Parathyroid adenoma (tissue), 2 donors: ENCODE results near the gene MINDY4.
A peak's percentile ranks its signal among the peaks of the same experiment; 100 is the strongest.

Experiments
- H2AFZ ChIP-seq: fragments of 300-600 bp; sonication (generic); one replicate; pipeline ENCODE4 v1.7.0; 2017; ENCODE audit warnings: antibody characterized with exemption, mild to moderate bottlenecking
- H3K27ac ChIP-seq: fragments of 300-600 bp; sonication (generic); one replicate; pipeline ENCODE4 v1.7.0; 2017
- H3K27me3 ChIP-seq: fragments of 300-600 bp; sonication (generic); one replicate; pipeline ENCODE4 v1.7.0; 2017; ENCODE audit warnings: low read length; ENCODE audit not compliant: control insufficient read depth, insufficient read depth
- H3K36me3 ChIP-seq: fragments of 300-600 bp; sonication (generic); one replicate; pipeline ENCODE4 v1.7.0; 2017; ENCODE audit warnings: low read length; ENCODE audit not compliant: control insufficient read depth, insufficient read depth
- H3K4me1 ChIP-seq: fragments of 300-600 bp; sonication (generic); one replicate; pipeline ENCODE4 v1.7.0; 2017; ENCODE audit warnings: control low read depth
- H3K4me2 ChIP-seq: fragments of 300-600 bp; sonication (generic); one replicate; pipeline ENCODE4 v1.7.0; 2017; ENCODE audit warnings: low read length
- H3K4me3 ChIP-seq: fragments of 300-600 bp; sonication (generic); one replicate; pipeline ENCODE4 v1.7.0; 2017; ENCODE audit warnings: low read depth, low read length
- H3K79me2 ChIP-seq: fragments of 300-600 bp; sonication (generic); one replicate; pipeline ENCODE4 v1.7.0; 2017; ENCODE audit warnings: control low read depth
- H3K9ac ChIP-seq: fragments of 300-600 bp; sonication (generic); one replicate; pipeline ENCODE4 v1.7.0; 2017; ENCODE audit warnings: mild to moderate bottlenecking
- H3K9me3 ChIP-seq: fragments of 300-600 bp; sonication (generic); one replicate; pipeline ENCODE4 v1.7.0; 2017; ENCODE audit warnings: low read length; ENCODE audit not compliant: control insufficient read depth
- TF ChIP-seq, protein P1 (sequence below): fragments of 300-600 bp; sonication (generic); IDR thresholded peaks from one replicate; pipeline ENCODE4 v1.7.0; 2017; ENCODE audit warnings: antibody characterized with exemption, mild to moderate bottlenecking
- donor health status: primary hyperparathyroidism.

Gene MINDY4

DNA sequence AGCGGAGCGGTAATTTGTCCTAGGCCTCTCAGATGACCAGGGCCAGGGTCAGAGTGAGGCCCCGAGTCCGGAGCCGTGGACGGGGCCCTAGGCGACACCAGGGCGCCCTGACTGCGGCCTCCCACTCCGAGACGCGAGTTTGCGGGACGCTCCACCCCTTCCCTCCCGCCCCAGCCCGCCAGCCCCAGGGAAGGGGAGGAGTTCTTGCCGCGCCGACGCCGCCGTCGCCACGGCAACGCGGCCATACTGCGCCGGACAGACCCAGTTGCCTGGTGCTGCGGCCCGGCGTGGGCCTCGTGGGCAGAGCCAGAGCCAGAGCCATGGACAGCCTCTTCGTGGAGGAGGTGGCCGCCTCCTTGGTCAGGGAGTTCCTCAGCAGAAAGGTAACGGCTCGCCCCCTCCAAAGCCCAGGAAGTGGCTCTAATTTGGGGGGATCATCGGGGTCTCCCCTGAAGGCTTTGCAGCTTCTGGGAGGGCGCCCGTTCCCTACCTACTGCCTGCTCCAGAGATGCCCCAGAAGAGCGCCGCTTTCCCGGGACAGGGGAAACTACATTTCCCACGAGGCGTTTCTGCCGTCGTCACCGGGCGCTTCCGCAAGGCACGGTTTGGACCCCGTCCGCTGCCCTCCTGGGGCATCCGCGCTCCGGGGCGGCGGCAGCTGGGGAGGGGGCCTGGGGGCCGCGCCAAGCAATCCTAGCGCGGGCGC lies at the start of gene MINDY4:
MINDY4 (plus strand) TSS at position 244 of the 706 bp plus-strand sequence; CDS start at position 321, 77 bp downstream.
- Histone ChIP-seq H3K27me3 (no peaks in the 10 kb centered on the region), H2AFZ (peak within 1 kb of the TSS; percentile 99), H3K79me2 (peaks cover 4% of the 10 kb centered on the region), H3K36me3 (no peaks in the 10 kb centered on the region), H3K27ac (peak within 1 kb of the TSS; percentile 66), H3K4me1 (no peaks in the 10 kb centered on the region), H3K4me2 (peak within 1 kb of the TSS; percentile 94), H3K4me3 (peak within 1 kb of the TSS; percentile 81), H3K9me3 (no peaks in the 10 kb centered on the region), H3K9ac (no peak within 1 kb of the TSS)
- TF ChIP-seq, protein P1, sequence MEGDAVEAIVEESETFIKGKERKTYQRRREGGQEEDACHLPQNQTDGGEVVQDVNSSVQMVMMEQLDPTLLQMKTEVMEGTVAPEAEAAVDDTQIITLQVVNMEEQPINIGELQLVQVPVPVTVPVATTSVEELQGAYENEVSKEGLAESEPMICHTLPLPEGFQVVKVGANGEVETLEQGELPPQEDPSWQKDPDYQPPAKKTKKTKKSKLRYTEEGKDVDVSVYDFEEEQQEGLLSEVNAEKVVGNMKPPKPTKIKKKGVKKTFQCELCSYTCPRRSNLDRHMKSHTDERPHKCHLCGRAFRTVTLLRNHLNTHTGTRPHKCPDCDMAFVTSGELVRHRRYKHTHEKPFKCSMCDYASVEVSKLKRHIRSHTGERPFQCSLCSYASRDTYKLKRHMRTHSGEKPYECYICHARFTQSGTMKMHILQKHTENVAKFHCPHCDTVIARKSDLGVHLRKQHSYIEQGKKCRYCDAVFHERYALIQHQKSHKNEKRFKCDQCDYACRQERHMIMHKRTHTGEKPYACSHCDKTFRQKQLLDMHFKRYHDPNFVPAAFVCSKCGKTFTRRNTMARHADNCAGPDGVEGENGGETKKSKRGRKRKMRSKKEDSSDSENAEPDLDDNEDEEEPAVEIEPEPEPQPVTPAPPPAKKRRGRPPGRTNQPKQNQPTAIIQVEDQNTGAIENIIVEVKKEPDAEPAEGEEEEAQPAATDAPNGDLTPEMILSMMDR, result no peak

DNA sequence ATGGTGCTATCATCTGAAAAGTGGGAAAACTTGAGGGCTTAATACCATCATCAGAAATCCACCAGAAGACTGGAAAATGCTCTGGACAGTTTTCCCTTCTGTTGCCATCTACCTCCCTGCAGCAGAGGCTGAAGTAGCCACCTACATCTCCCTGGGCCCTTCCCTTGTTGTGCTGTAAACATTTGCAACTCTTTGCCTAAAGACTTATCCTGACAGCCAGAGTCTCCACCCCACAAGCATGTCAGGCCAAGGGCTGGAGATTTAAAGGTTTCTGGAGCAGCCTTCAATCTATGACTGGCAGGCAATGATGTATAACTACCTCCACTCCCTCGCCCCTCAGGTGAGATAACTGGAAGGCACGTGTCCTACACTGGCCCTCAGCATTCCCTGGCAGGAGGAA lies 49.0 kb upstream of the MINDY4 start:
- Histone ChIP-seq H3K9ac (no peak overlapping the region), H3K4me3 (no peak overlapping the region), H2AFZ (no peak overlapping the region), H3K4me2 (no peak overlapping the region), H3K9me3 (no peaks in the 10 kb centered on the region), H3K27ac (no peak overlapping the region), H3K27me3 (no peaks in the 10 kb centered on the region), H3K36me3 (no peaks in the 10 kb centered on the region), H3K79me2 (no peaks in the 10 kb centered on the region), H3K4me1 (no peaks in the 10 kb centered on the region)
- TF ChIP-seq, protein P1, result no peak

DNA sequence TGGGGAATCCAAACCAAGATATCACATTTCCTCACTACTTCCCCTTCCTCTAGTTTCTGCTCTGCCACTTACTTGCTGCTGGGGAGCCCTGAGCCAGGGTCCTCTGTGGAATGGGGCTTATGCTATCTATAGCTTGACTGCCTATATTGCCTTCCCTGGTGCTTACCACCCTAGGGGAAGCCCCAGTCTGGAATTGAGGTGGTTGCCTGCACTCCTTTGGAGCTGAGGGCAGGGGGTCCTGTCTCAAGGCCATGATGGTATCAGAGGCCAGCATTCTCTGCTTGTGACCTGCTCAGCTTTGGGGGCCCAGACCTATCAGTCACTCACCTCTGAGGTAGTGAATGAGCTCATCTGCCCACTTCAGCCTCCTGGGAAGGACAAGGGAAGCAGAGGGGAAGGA lies 48.5 kb upstream of the MINDY4 start:
- Histone ChIP-seq H3K27me3 (no peaks in the 10 kb centered on the region), H3K9ac (no peak overlapping the region)
- TF ChIP-seq, protein P1, result no peak

DNA sequence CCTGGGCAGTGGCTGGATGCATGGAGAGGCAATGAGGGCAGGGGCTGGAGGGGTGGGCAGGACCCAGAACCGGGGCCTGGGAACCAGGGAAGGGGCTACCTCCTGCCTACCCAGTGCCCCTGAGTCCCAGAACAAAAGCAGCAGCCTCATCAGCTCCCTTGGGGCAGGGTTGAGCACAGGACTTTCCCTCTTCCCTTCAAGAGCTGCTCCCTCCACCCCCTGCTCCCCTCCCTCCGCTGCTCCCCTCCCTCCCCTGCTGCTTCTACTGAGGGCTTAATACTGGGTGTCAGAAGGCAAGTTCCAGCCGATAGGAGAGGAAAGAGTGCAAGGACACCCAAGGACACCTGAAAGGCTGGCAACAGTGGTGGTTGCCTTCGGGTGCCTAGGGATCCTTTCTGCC lies 47.4 kb upstream of the MINDY4 start:
- Histone ChIP-seq H3K4me3 (no peak overlapping the region), H3K4me2 (no peak overlapping the region), H3K27ac (no peak overlapping the region), H3K27me3 (no peaks in the 10 kb centered on the region), H3K4me1 (no peaks in the 10 kb centered on the region), H3K9ac (no peak overlapping the region), H3K79me2 (no peaks in the 10 kb centered on the region), H3K9me3 (no peaks in the 10 kb centered on the region), H3K36me3 (no peaks in the 10 kb centered on the region), H2AFZ (no peak overlapping the region)
- TF ChIP-seq, protein P1, result no peak

More for the DNA sequence above, 48.5 kb upstream of the MINDY4 start:
- no peaks in the 10 kb centered on the region for H3K4me1 ChIP-seq
- no peaks in the 10 kb centered on the region for H3K79me2 ChIP-seq
- no peaks in the 10 kb centered on the region for H3K36me3 ChIP-seq
- H2AFZ ChIP-seq, result no peak overlapping the region
- no peak overlapping the region for H3K4me3 ChIP-seq
- H3K4me2 ChIP-seq, result no peak overlapping the region
- H3K9me3 ChIP-seq, result no peaks in the 10 kb centered on the region
- H3K27ac ChIP-seq, result no peak overlapping the region
